IMR-90 (cell line): Measurements from ENCODE around the gene EPN3. TPM values are rescaled to one million over a fixed set of nuclear protein-coding genes. Genes with fewer than 3 reads are reported as not detected.

Source experiments
- ATAC-seq: fragments of 200-7000 bp; cut with Tn5 transposase; 2 replicates; pipeline ENCODE4 v1.9.1; 2020; ENCODE audit warnings: low read depth, mild to moderate bottlenecking, moderate library complexity
- BruUV-seq: library from RNA; stranded (reverse); fragments of 400-500 nt; replicated peaks from 2 replicates; lab custom pipeline; 2021; lab: Mats Ljungman, UMichigan
- CTCF ChIA-PET: fragments of 300-600 bp; formaldehyde crosslinking; extraction: SDS; loops from one replicate; lab custom pipeline; 2021; ENCODE audit warnings: antibody characterized with exemption; lab: Yijun Ruan, JAX
- POLR2A ChIA-PET: fragments of 300-600 bp; sonication (Branson Sonifier 250); formaldehyde crosslinking; loops from one replicate; lab custom pipeline; 2022; ENCODE audit warnings: antibody characterized with exemption; ENCODE audit not compliant: unreplicated experiment; lab: Charles Lee
- DNase-seq: peaks from one replicate; pipeline ENCODE4 v3.0.0; 2013
- H2AFZ ChIP-seq: replicated peaks from 2 replicates; pipeline ENCODE3; 2013; ENCODE audit warnings: low read length, mild to moderate bottlenecking; ENCODE audit not compliant: poor library complexity
- H2AK5ac ChIP-seq: 2 replicates; pipeline ENCODE4 v1.6.1; 2013; ENCODE audit warnings: low read depth, low read length, inconsistent platforms
- H2AK9ac ChIP-seq: replicated peaks from 2 replicates; pipeline ENCODE3; 2013; ENCODE audit warnings: mild to moderate bottlenecking, low read depth, low read length, moderate library complexity; ENCODE audit not compliant: poor library complexity
- H2BK120ac ChIP-seq: 2 replicates; pipeline ENCODE4 v1.6.1; 2013; ENCODE audit warnings: low read depth, low read length, inconsistent platforms
- H2BK15ac ChIP-seq: 3 replicates; pipeline ENCODE4 v1.6.1; 2013; ENCODE audit warnings: low read depth, low read length, inconsistent platforms
- H2BK20ac ChIP-seq: 2 replicates; pipeline ENCODE4 v1.6.1; 2013; ENCODE audit warnings: low read depth, mild to moderate bottlenecking, inconsistent platforms, low read length, moderate library complexity
- H2BK5ac ChIP-seq: 2 replicates; pipeline ENCODE4 v1.6.1; 2013; ENCODE audit warnings: mild to moderate bottlenecking, low read depth, low read length, inconsistent platforms; ENCODE audit not compliant: poor library complexity, severe bottlenecking
- H3K14ac ChIP-seq: replicated peaks from 2 replicates; pipeline ENCODE4 v1.6.1; 2013; ENCODE audit warnings: low read depth, low read length, inconsistent platforms
- H3K18ac ChIP-seq: 2 replicates; pipeline ENCODE4 v1.6.1; 2013; ENCODE audit warnings: low read depth, low read length, control low read depth
- H3K23ac ChIP-seq: 2 replicates; pipeline ENCODE4 v1.6.1; 2013; ENCODE audit warnings: low read depth, low read length, inconsistent platforms
- H3K27ac ChIP-seq: 2 replicates; pipeline ENCODE4 v1.5.1; 2013; ENCODE audit warnings: mild to moderate bottlenecking, control low read depth, low read length; ENCODE audit not compliant: insufficient read depth
- H3K27me3 ChIP-seq: 2 replicates; pipeline ENCODE4 v1.6.1; 2013; ENCODE audit warnings: low read length; ENCODE audit not compliant: control insufficient read depth, insufficient read depth
- H3K36me3 ChIP-seq: 2 replicates; pipeline ENCODE4 v1.6.1; 2013; ENCODE audit warnings: low read length, mixed read lengths; ENCODE audit not compliant: control insufficient read depth, insufficient read depth
- H3K4ac ChIP-seq: 2 replicates; pipeline ENCODE4 v1.6.1; 2013; ENCODE audit warnings: low read depth, low read length, inconsistent platforms
- H3K4me1 ChIP-seq: 2 replicates; pipeline ENCODE4 v1.6.1; 2013; ENCODE audit warnings: low read length, mixed read lengths; ENCODE audit not compliant: control insufficient read depth, insufficient read depth
- H3K4me2 ChIP-seq: 2 replicates; pipeline ENCODE4 v1.6.1; 2013; ENCODE audit warnings: low read depth, mild to moderate bottlenecking, control low read depth, low read length, moderate library complexity
- H3K4me3 ChIP-seq: 2 replicates; pipeline ENCODE4 v1.5.1; 2013; ENCODE audit warnings: low read depth, mild to moderate bottlenecking, control low read depth, low read length, moderate library complexity; ENCODE audit not compliant: insufficient read depth
- H3K56ac ChIP-seq: 2 replicates; pipeline ENCODE4 v1.6.1; 2013; ENCODE audit warnings: low read length, inconsistent platforms; ENCODE audit not compliant: insufficient read depth; ENCODE audit errors: extremely low read depth
- H3K79me1 ChIP-seq, 2 experiments: 2 replicates each; pipeline ENCODE4 v1.6.1; 2013; ENCODE audit warnings: low read length in 2 of 2, inconsistent platforms in 1 of 2, low read depth in 1 of 2
- H3K9ac ChIP-seq: 2 replicates; pipeline ENCODE4 v1.6.1; 2013; ENCODE audit warnings: low read depth, low read length, control low read depth
- H3K9me1 ChIP-seq: 2 replicates; pipeline ENCODE4 v1.6.1; 2013; ENCODE audit warnings: low read length, inconsistent platforms; ENCODE audit not compliant: insufficient read depth
- H3K9me3 ChIP-seq: 2 replicates; pipeline ENCODE4 v1.6.1; 2013; ENCODE audit warnings: low read length; ENCODE audit not compliant: control insufficient read depth, insufficient read depth
- H4K20me1 ChIP-seq: 2 replicates; pipeline ENCODE4 v1.6.1; 2013; ENCODE audit warnings: low read length, inconsistent platforms; ENCODE audit not compliant: insufficient read depth
- H4K5ac ChIP-seq: 2 replicates; pipeline ENCODE4 v1.6.1; 2013; ENCODE audit warnings: mild to moderate bottlenecking, low read depth, low read length, control low read depth
- H4K8ac ChIP-seq, 2 experiments: 2 replicates each; pipeline ENCODE4 v1.6.1; 2013; ENCODE audit warnings: low read depth in 2 of 2, low read length in 2 of 2, control low read depth in 1 of 2, inconsistent platforms in 1 of 2
- H4K91ac ChIP-seq: 2 replicates; pipeline ENCODE4 v1.6.1; 2013; ENCODE audit warnings: low read depth, low read length, inconsistent platforms; ENCODE audit not compliant: insufficient read depth
- BHLHE40 ChIP-seq: fragments of 150-350 bp; IDR thresholded peaks from 2 replicates; pipeline ENCODE4 v1.6.1; 2016; ENCODE audit warnings: mild to moderate bottlenecking, low read depth, low read length
- MAFK ChIP-seq: IDR thresholded peaks from 2 replicates; pipeline ENCODE4 v1.6.1; 2012; ENCODE audit warnings: low read depth, low read length, improper control_type of control experiment
- MXI1 ChIP-seq: IDR thresholded peaks from 2 replicates; pipeline ENCODE4 v1.6.1; 2012; ENCODE audit warnings: low read depth, mild to moderate bottlenecking, low read length, moderate library complexity, borderline replicate concordance
- NFE2L2 ChIP-seq: fragments of 150-350 bp; IDR thresholded peaks from 2 replicates; pipeline ENCODE4 v1.6.1; 2016; ENCODE audit warnings: low read depth, mild to moderate bottlenecking, low read length
- POLR2A ChIP-seq: IDR thresholded peaks from 2 replicates; pipeline ENCODE4 v1.6.1; 2012; ENCODE audit warnings: mild to moderate bottlenecking, low read depth, low read length
- RAD21 ChIP-seq: IDR thresholded peaks from 2 replicates; pipeline ENCODE4 v1.6.1; 2012; ENCODE audit warnings: low read length, improper control_type of control experiment
- RCOR1 ChIP-seq: IDR thresholded peaks from 2 replicates; pipeline ENCODE4 v1.6.1; 2012; ENCODE audit warnings: mild to moderate bottlenecking, low read length, improper control_type of control experiment; ENCODE audit not compliant: insufficient replicate concordance
- WGBS, 2 experiments: methylation state at CpG; one replicate each; pipeline versions ENCODE4 v1.1.5 to v1.1.7; 2013; ENCODE audit warnings: missing lambda C conversion rate in 2 of 2; ENCODE audit not compliant: insufficient read length in 1 of 2; ENCODE audit errors: extremely low coverage in 2 of 2; 5-methylcytosine and 5-hydroxymethylcytosine counted together
- dilution Hi-C: fragments of 300-500 bp; cut with HindIII; formaldehyde crosslinking; loops from one replicate; pipeline ENCODE4 v1.14.3; 2018; ENCODE audit warnings: low sequenced_read_pairs; ENCODE audit not compliant: unreplicated experiment
- in situ Hi-C: fragments of 300-500 bp; cut with MboI; formaldehyde crosslinking; loops from 3 replicates; pipeline ENCODE4 v1.14.3; 2019; ENCODE audit warnings: low sequenced_read_pairs, inconsistent platforms, mixed read lengths
- intact Hi-C: fragments of 100-400 bp; cut with micrococcal nuclease; formaldehyde crosslinking; loops from 2 replicates; pipeline ENCODE4 v1.10.0; 2022
- polyA plus RNA-seq, 3 experiments: library from polyadenylated mRNA; depleted of rRNA; stranded (reverse); fragments of >200 nt; gene quantifications; 2 replicates each; pipeline ENCODE4 v1.2.3, GENCODE V29; 2012; ENCODE audit warnings: low replicate concordance in 1 of 3
- total RNA-seq: library from RNA; depleted of rRNA; stranded (reverse); fragments of >200 nt; gene quantifications from 2 replicates; pipeline ENCODE4 v1.2.3, GENCODE V29; 2012

Gene EPN3
- total and polyA plus RNA-seq, 2 of the 4 experiments (the other 2 are of a cell fraction): 0.09 TPM; not detected in 1

GRCh38 chr17:50562242-50563091 is 29.9 kb downstream of the EPN3 start (continued):
- no peak for TF ChIP-seq BHLHE40

- H3K4me3 ChIP-seq: no peak overlapping the region
- H3K4me2 ChIP-seq: no peak overlapping the region
- no peak overlapping the region for H4K5ac ChIP-seq
- H3K9me3 ChIP-seq: no peaks in the 10 kb centered on the region
- no peak overlapping the region for H3K4ac ChIP-seq
- ATAC-seq (no peak), DNase-seq (no peak)
- no TSS peak for BruUV-seq
- peaks cover 83% of the 10 kb centered on the region for H3K27me3 ChIP-seq
- no peak for TF ChIP-seq RAD21
- no peak for TF ChIP-seq RCOR1
- no peak for TF ChIP-seq NFE2L2
- no peak for TF ChIP-seq POLR2A
- no peak for TF ChIP-seq BHLHE40
- no peak for TF ChIP-seq MXI1
- no peak for TF ChIP-seq MAFK
- no peak overlapping the region for H3K23ac ChIP-seq
- 0 out of 2 replicates have a peak, but pooled peaks cover 5% of the 10 kb centered on the region for H3K9me1 ChIP-seq
- no peak overlapping the region for H3K14ac ChIP-seq
- no peak overlapping the region for H3K18ac ChIP-seq
- no peaks in the 10 kb centered on the region for H3K36me3 ChIP-seq
- intact Hi-C loops (no loop called here), dilution Hi-C loops (no loop called here), in situ Hi-C loops (no loop called here)
- no peak overlapping the region for H2BK120ac ChIP-seq
- no peak overlapping the region for H2AFZ ChIP-seq
- H2BK5ac ChIP-seq: no peak overlapping the region
- no peak overlapping the region for H3K56ac ChIP-seq
- no CpG with 5 or more reads among the region's 4 CpGs for WGBS, 2 experiments
- H3K9ac ChIP-seq: no peak overlapping the region
- H2BK15ac ChIP-seq: no peak overlapping the region
- H4K91ac ChIP-seq: no peak overlapping the region
- H4K8ac ChIP-seq: no peak overlapping the region
- H3K79me1 ChIP-seq: no peaks in the 10 kb centered on the region
- no peak overlapping the region for H2AK5ac ChIP-seq
- peaks cover 3% of the 10 kb centered on the region; the same call in 1 of the 2 replicates for H4K20me1 ChIP-seq
- H2BK20ac ChIP-seq: no peak overlapping the region
- H3K4me1 ChIP-seq: peaks cover 9% of the 10 kb centered on the region; the same call in 1 of the 2 replicates
- H3K27ac ChIP-seq: no peak overlapping the region
- CTCF ChIA-PET: interaction anchor here (1.2 kb wide), 1 partner anchor 12 kb away, joined by 5 read pairs; no protein-coding TSS in a partner anchor
- POLR2A ChIA-PET: no interaction called here
- H2AK9ac ChIP-seq: no peak overlapping the region
These were observed 30.6 kb downstream of the EPN3 start for GRCh38 chr17:50563092-50563511.
